ENCODE results near the gene DRC3.

DNA sequence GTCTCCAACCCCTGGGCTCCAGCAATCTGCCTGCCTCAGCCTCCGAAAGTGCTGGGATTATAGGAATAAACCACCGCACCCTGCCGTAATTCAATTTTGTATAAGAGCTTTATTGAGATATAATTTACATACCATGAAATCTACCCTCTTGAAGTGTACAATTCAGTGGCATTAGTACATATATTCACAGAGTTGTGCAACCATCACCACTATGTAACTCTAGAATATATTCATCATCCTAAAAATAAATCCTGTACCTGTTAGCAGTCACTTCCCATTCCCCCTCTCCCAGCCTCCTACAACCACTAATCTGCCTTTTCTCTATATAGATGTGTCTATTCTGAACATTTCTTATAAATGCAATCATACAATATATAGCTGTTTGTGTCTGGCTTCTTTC, 26.6 kb upstream of the DRC3 start:
- TF ChIP-seq, protein P1, sequence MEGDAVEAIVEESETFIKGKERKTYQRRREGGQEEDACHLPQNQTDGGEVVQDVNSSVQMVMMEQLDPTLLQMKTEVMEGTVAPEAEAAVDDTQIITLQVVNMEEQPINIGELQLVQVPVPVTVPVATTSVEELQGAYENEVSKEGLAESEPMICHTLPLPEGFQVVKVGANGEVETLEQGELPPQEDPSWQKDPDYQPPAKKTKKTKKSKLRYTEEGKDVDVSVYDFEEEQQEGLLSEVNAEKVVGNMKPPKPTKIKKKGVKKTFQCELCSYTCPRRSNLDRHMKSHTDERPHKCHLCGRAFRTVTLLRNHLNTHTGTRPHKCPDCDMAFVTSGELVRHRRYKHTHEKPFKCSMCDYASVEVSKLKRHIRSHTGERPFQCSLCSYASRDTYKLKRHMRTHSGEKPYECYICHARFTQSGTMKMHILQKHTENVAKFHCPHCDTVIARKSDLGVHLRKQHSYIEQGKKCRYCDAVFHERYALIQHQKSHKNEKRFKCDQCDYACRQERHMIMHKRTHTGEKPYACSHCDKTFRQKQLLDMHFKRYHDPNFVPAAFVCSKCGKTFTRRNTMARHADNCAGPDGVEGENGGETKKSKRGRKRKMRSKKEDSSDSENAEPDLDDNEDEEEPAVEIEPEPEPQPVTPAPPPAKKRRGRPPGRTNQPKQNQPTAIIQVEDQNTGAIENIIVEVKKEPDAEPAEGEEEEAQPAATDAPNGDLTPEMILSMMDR (conservative IDR thresholded peaks at IDR 0.05 in 1 of 2, IDR thresholded peaks at IDR 0.05 in 1 of 2; ENCODE audit: extremely low read depth in 1 of 2, insufficient read depth in 1 of 2, low read depth in 1 of 2, low read length in 2 of 2), result no peak
- no peak for TF ChIP-seq EZH2 (IDR thresholded peaks at IDR 0.05; ENCODE audit: borderline replicate concordance, low read length)
